ENCODE measurements around the gene RNF207.

RNF207 gene

DNA sequence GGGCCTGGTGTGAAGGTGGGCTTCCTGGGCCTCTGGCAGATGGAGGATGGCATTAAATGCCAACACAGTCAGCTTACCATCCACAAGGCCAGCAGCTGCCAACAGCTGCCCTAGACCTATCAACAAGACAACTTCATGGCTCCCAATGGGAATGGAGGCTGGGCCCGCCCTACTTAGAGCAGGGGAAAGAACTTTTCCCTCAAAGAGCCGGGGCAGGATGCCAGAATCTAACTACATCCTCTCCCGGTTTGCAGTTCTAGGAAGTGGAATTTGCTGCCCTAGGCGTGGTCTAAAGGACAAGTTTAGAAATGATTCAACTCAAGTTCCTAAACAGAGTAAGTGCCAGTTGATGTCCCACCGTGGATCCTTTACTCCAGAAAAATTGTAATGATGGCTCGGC lies 16.7 kb downstream of the RNF207 start:
- no peak overlapping the region for H3K27ac ChIP-seq
- TF ChIP-seq, protein P1, sequence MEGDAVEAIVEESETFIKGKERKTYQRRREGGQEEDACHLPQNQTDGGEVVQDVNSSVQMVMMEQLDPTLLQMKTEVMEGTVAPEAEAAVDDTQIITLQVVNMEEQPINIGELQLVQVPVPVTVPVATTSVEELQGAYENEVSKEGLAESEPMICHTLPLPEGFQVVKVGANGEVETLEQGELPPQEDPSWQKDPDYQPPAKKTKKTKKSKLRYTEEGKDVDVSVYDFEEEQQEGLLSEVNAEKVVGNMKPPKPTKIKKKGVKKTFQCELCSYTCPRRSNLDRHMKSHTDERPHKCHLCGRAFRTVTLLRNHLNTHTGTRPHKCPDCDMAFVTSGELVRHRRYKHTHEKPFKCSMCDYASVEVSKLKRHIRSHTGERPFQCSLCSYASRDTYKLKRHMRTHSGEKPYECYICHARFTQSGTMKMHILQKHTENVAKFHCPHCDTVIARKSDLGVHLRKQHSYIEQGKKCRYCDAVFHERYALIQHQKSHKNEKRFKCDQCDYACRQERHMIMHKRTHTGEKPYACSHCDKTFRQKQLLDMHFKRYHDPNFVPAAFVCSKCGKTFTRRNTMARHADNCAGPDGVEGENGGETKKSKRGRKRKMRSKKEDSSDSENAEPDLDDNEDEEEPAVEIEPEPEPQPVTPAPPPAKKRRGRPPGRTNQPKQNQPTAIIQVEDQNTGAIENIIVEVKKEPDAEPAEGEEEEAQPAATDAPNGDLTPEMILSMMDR (conservative IDR thresholded peaks at IDR 0.05), result no peak

- no peak overlapping the region for H3K27ac ChIP-seq
- TF ChIP-seq, protein P1 (conservative IDR thresholded peaks at IDR 0.05), result no peak
Measured at GRCh38 chr1:6223617-6224016, 17.7 kb downstream of the RNF207 start.

DNA sequence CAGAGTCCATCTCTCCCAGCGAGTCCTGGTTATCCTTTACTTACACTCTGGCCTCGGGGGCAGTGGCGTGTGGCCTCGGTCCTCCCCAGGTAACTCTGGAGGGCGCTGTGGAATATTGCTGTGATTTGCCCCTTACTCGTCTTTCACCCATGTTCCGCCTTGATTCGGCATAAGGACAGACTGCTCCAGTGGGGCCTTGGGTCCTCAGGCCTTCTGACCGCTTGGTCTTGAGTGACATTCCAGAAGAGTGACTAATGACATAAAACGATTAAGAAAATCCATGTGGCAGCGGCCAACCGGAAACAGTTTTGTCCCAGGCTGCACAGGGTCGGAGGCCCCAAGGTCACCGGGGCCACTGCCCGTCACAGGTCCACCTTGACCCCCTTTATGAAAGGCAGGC lies 18.8 kb downstream of the RNF207 start:
- no peak overlapping the region for H3K27ac ChIP-seq
- TF ChIP-seq, protein P1 (conservative IDR thresholded peaks at IDR 0.05), result no peak

GRCh38 chr1:6225651-6226050 lies 19.7 kb downstream of the RNF207 start:
- no peak overlapping the region for H3K27ac ChIP-seq
- TF ChIP-seq, protein P1 (conservative IDR thresholded peaks at IDR 0.05), result no peak

GRCh38 chr1:6233376-6233775 lies 27.5 kb downstream of the RNF207 start:
- no peak overlapping the region for H3K27ac ChIP-seq
- TF ChIP-seq, protein P1 (conservative IDR thresholded peaks at IDR 0.05), result no peak

DNA sequence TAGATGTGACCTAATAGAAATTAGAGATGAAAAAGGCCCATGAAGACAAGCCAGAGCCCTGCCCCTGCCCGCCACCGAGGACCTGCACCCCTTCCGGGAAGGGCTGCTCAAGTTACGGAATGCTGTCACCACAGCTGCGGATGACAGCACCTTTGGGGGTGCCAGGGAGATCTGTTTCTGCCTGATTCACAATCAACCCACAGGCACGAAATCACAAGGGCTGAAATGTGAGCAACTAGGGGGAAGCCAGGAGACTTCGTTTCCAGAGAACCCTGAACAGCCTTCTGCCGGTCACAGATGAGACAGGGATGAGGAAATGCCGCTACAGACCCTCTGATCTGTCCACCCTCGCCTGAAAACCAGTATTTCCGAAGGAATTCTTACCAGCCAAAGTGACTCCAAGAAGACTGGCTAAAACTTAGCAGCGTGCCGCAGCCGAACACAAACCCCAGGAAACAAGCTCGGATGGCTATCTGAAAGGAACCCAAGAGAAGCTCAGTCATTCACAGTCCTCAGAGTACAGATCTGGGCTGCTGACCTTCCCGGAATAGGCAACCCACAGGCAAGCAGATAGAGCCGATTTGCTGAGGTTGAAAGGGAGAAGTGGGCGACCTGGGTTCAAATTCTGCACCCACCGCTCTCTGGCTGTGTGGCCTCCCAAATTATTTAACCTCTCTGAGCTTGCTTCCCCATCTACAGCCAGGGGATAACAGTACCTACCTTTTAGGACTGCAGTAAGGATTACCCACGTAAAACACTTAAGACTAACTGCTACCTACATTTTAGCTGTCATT lies 28.8 kb downstream of the RNF207 start:
- H3K27ac ChIP-seq, result peak overlapping the region; percentile 91
- TF ChIP-seq, protein P1 (conservative IDR thresholded peaks at IDR 0.05), result no peak

DNA sequence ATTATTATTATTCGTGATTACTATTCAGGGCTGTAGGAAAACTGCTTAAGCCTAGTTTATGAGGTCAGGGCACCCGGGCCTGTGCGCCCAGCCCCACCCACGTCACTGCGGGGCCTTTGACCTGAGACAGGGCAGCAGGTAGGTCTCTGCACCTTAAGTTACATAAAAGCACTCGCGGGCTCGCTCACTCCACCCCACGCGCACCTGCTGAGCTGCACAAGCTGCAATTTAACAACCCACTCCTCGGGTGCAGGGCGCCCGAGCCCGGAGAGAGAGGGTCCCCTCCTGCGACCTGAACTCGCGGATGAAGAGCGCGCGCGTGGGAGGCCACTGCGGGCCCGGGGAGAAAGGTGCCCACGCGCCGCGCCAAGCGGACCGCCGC lies 29.4 kb downstream of the RNF207 start:
- H3K27ac ChIP-seq, result peak overlapping the region; percentile 91
- TF ChIP-seq, protein P1 (conservative IDR thresholded peaks at IDR 0.05), result no peak
